ENCODE measurements around the gene PRPF8.
A peak's percentile ranks its signal among the peaks of the same experiment; 100 is the strongest.
"Not testable (repeated sequence)": the region's sequence is repeated elsewhere in the genome, so short reads cannot be mapped to it uniquely, and the experiment has no call there.

The PRPF8 gene

GRCh38 chr17:1724351-1724868 is 39.7 kb upstream of the PRPF8 start, which contains the start of gene WDR81:
Gene WDR81, plus strand, starts transcription at chr17:1724704. Its CDS starts 256 bp downstream, at chr17:1724960.
- peak within 1 kb of the TSS; percentile 80 for H3K4me3 Mint-ChIP-seq
- H3K9me3 Mint-ChIP-seq, result no peaks in the 10 kb centered on the region
- peak within 1 kb of the TSS; percentile 71 for H3K27ac Mint-ChIP-seq
- H3K4me1 Mint-ChIP-seq (ENCODE audit: low read depth), result peaks cover 23% of the 10 kb centered on the region
- H3K27me3 Mint-ChIP-seq (ENCODE audit: low read depth), result no peaks in the 10 kb centered on the region
- peaks cover 13% of the 10 kb centered on the region for H3K36me3 Mint-ChIP-seq (ENCODE audit: low read depth)
- peak; percentile 89 for DNase-seq (ENCODE audit: low spot score)

- not testable (repeated sequence) for H3K27me3 Mint-ChIP-seq (ENCODE audit: low read depth); H3K4me3 Mint-ChIP-seq; H3K27ac Mint-ChIP-seq; H3K9me3 Mint-ChIP-seq; H3K36me3 Mint-ChIP-seq (ENCODE audit: low read depth); DNase-seq (ENCODE audit: low spot score)
- peaks cover 28% of the 10 kb centered on the region for H3K4me1 Mint-ChIP-seq (ENCODE audit: low read depth)
These were observed 37.4 kb upstream of the PRPF8 start for GRCh38 chr17:1722022-1722421.

GRCh38 chr17:1720856-1721386 is 36.3 kb upstream of the PRPF8 start:
- peak; percentile 58 for DNase-seq (ENCODE audit: low spot score)
- H3K27ac Mint-ChIP-seq, result no peak overlapping the region
- H3K27me3 Mint-ChIP-seq (ENCODE audit: low read depth), result no peaks in the 10 kb centered on the region
- no peaks in the 10 kb centered on the region for H3K9me3 Mint-ChIP-seq
- H3K4me3 Mint-ChIP-seq, result peak overlapping the region; percentile 39
- H3K4me1 Mint-ChIP-seq (ENCODE audit: low read depth), result peaks cover 32% of the 10 kb centered on the region
- H3K36me3 Mint-ChIP-seq (ENCODE audit: low read depth), result peaks cover 6% of the 10 kb centered on the region

- Mint-ChIP-seq H3K27me3 (ENCODE audit: low read depth) (peaks cover 5% of the 10 kb centered on the region), H3K36me3 (ENCODE audit: low read depth) (peaks cover 5% of the 10 kb centered on the region), H3K9me3 (no peaks in the 10 kb centered on the region), H3K27ac (peak overlapping the region; percentile 99), H3K4me1 (ENCODE audit: low read depth) (peaks cover 32% of the 10 kb centered on the region), H3K4me3 (peak overlapping the region; percentile 98)
- DNase-seq (ENCODE audit: low spot score), result no peak
These were observed 33.9 kb upstream of the PRPF8 start for GRCh38 chr17:1718362-1719165.

GRCh38 chr17:1716912-1717695 is 32.4 kb upstream of the PRPF8 start:
- peaks cover 12% of the 10 kb centered on the region for H3K27me3 Mint-ChIP-seq (ENCODE audit: low read depth)
- peak; percentile 89 for DNase-seq (ENCODE audit: low spot score)
- peak overlapping the region; percentile 99 for H3K27ac Mint-ChIP-seq
- peaks cover 24% of the 10 kb centered on the region for H3K4me1 Mint-ChIP-seq (ENCODE audit: low read depth)
- H3K4me3 Mint-ChIP-seq, result peak overlapping the region; percentile 98
- H3K9me3 Mint-ChIP-seq, result no peaks in the 10 kb centered on the region
- peaks cover 10% of the 10 kb centered on the region for H3K36me3 Mint-ChIP-seq (ENCODE audit: low read depth)

- peak overlapping the region; percentile 98 for H3K4me3 Mint-ChIP-seq
- H3K4me1 Mint-ChIP-seq (ENCODE audit: low read depth), result peaks cover 24% of the 10 kb centered on the region
- H3K9me3 Mint-ChIP-seq, result no peaks in the 10 kb centered on the region
These were observed 31.6 kb upstream of the PRPF8 start for GRCh38 chr17:1716076-1716911.

GRCh38 chr17:1715803-1716075 is 31.1 kb upstream of the PRPF8 start:
- peaks cover 24% of the 10 kb centered on the region for H3K27me3 Mint-ChIP-seq (ENCODE audit: low read depth)
- peaks cover 20% of the 10 kb centered on the region for H3K4me1 Mint-ChIP-seq (ENCODE audit: low read depth)
- no peaks in the 10 kb centered on the region for H3K9me3 Mint-ChIP-seq
- H3K27ac Mint-ChIP-seq, result peak overlapping the region; percentile 88
- H3K4me3 Mint-ChIP-seq, result peak overlapping the region; percentile 98
- peaks cover 13% of the 10 kb centered on the region for H3K36me3 Mint-ChIP-seq (ENCODE audit: low read depth)
- no peak for DNase-seq (ENCODE audit: low spot score)

More at GRCh38 chr17:1716076-1716911, 31.6 kb upstream of the PRPF8 start:
- H3K27me3 Mint-ChIP-seq (ENCODE audit: low read depth), result peaks cover 19% of the 10 kb centered on the region
- peaks cover 13% of the 10 kb centered on the region for H3K36me3 Mint-ChIP-seq (ENCODE audit: low read depth)
- DNase-seq (ENCODE audit: low spot score), result peak; percentile 100
- H3K27ac Mint-ChIP-seq, result peak overlapping the region; percentile 99

GRCh38 chr17:1714980-1715802 is 30.5 kb upstream of the PRPF8 start:
- peak overlapping the region; percentile 45 for H3K27ac Mint-ChIP-seq
- peaks cover 19% of the 10 kb centered on the region for H3K4me1 Mint-ChIP-seq (ENCODE audit: low read depth)
- H3K4me3 Mint-ChIP-seq, result peak overlapping the region; percentile 75
- H3K27me3 Mint-ChIP-seq (ENCODE audit: low read depth), result peaks cover 28% of the 10 kb centered on the region
- no peaks in the 10 kb centered on the region for H3K9me3 Mint-ChIP-seq
- peak; percentile 42 for DNase-seq (ENCODE audit: low spot score)
- H3K36me3 Mint-ChIP-seq (ENCODE audit: low read depth), result peaks cover 13% of the 10 kb centered on the region

- H3K27ac Mint-ChIP-seq, result peak overlapping the region; percentile 26
- peaks cover 13% of the 10 kb centered on the region for H3K36me3 Mint-ChIP-seq (ENCODE audit: low read depth)
- peak overlapping the region; percentile 75 for H3K4me3 Mint-ChIP-seq
- no peak for DNase-seq (ENCODE audit: low spot score)
- H3K27me3 Mint-ChIP-seq (ENCODE audit: low read depth), result peaks cover 28% of the 10 kb centered on the region
- no peaks in the 10 kb centered on the region for H3K9me3 Mint-ChIP-seq
- peaks cover 16% of the 10 kb centered on the region for H3K4me1 Mint-ChIP-seq (ENCODE audit: low read depth)
These were observed 29.8 kb upstream of the PRPF8 start for GRCh38 chr17:1714427-1714979.

GRCh38 chr17:1713878-1714426 is 29.3 kb upstream of the PRPF8 start:
- H3K27me3 Mint-ChIP-seq (ENCODE audit: low read depth), result peaks cover 33% of the 10 kb centered on the region
- peaks cover 13% of the 10 kb centered on the region for H3K36me3 Mint-ChIP-seq (ENCODE audit: low read depth)
- no peak for DNase-seq (ENCODE audit: low spot score)
- H3K27ac Mint-ChIP-seq, result peak overlapping the region; percentile 26
- peaks cover 16% of the 10 kb centered on the region for H3K4me1 Mint-ChIP-seq (ENCODE audit: low read depth)
- H3K9me3 Mint-ChIP-seq, result no peaks in the 10 kb centered on the region
- peak overlapping the region; percentile 74 for H3K4me3 Mint-ChIP-seq

- peaks cover 13% of the 10 kb centered on the region for H3K36me3 Mint-ChIP-seq (ENCODE audit: low read depth)
- DNase-seq (ENCODE audit: low spot score), result no peak
- H3K9me3 Mint-ChIP-seq, result no peaks in the 10 kb centered on the region
- H3K4me3 Mint-ChIP-seq, result no peak overlapping the region
- H3K4me1 Mint-ChIP-seq (ENCODE audit: low read depth), result peaks cover 16% of the 10 kb centered on the region
- no peak overlapping the region for H3K27ac Mint-ChIP-seq
- H3K27me3 Mint-ChIP-seq (ENCODE audit: low read depth), result peaks cover 35% of the 10 kb centered on the region
These were observed 28.7 kb upstream of the PRPF8 start for GRCh38 chr17:1713160-1713877.

GRCh38 chr17:1712271-1712670 is 27.6 kb upstream of the PRPF8 start:
- peaks cover 13% of the 10 kb centered on the region for H3K36me3 Mint-ChIP-seq (ENCODE audit: low read depth)
- H3K4me1 Mint-ChIP-seq (ENCODE audit: low read depth), result peaks cover 15% of the 10 kb centered on the region
- H3K27ac Mint-ChIP-seq, result no peak overlapping the region
- H3K9me3 Mint-ChIP-seq, result no peaks in the 10 kb centered on the region
- H3K4me3 Mint-ChIP-seq, result peak overlapping the region; percentile 2
- peaks cover 40% of the 10 kb centered on the region for H3K27me3 Mint-ChIP-seq (ENCODE audit: low read depth)
- DNase-seq (ENCODE audit: low spot score), result no peak

All from T-helper 2 cell treated with Interferon-gamma antibody and Interleukin-4, amounts not matched to agents 5 μg/mL and 100 μg/mL, for 36 hours (primary cell).